ENCODE results near the gene MED13L.
"Not testable (repeated sequence)": the region's sequence is repeated elsewhere in the genome, so short reads cannot be mapped to it uniquely, and the experiment has no call there.

DNA sequence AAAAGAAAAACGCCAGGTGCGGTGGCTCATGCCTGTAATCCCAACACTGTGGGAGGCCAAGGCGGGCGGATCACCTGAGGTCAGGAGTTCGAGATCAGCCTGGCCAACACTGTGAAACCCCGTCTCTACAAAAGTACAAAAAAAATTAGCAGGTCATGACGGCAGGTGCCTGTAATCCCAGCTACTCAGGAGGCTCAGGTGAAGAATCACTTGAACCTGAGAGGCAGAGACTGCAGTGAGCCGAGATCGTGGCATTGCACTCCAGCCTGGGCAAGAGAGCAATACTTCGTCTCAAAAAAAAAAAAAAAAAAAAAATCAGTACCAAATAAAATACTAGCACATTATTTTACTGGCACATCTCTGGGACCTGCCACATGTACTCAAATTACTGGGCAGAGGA lies 145.5 kb downstream of the MED13L start:
- TF ChIP-seq, protein P1, sequence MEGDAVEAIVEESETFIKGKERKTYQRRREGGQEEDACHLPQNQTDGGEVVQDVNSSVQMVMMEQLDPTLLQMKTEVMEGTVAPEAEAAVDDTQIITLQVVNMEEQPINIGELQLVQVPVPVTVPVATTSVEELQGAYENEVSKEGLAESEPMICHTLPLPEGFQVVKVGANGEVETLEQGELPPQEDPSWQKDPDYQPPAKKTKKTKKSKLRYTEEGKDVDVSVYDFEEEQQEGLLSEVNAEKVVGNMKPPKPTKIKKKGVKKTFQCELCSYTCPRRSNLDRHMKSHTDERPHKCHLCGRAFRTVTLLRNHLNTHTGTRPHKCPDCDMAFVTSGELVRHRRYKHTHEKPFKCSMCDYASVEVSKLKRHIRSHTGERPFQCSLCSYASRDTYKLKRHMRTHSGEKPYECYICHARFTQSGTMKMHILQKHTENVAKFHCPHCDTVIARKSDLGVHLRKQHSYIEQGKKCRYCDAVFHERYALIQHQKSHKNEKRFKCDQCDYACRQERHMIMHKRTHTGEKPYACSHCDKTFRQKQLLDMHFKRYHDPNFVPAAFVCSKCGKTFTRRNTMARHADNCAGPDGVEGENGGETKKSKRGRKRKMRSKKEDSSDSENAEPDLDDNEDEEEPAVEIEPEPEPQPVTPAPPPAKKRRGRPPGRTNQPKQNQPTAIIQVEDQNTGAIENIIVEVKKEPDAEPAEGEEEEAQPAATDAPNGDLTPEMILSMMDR (IDR thresholded peaks at IDR 0.05) = not testable (repeated sequence)
- TF ChIP-seq POLR2AphosphoS5, POLR2A (IDR thresholded peaks at IDR 0.05): not testable (repeated sequence)
